SIG-M5 treated with dmso at 0.1 percent for 504 hours (cell line): Measurements from ENCODE around the gene CD244.
"Not testable (repeated sequence)": the region's sequence is repeated elsewhere in the genome, so short reads cannot be mapped to it uniquely, and the experiment has no call there.

Experiments
- DNase-seq: peaks from one replicate; lab custom pipeline; 2025; ENCODE audit not compliant: unreplicated experiment; lab: John Stamatoyannopoulos, UW

Gene CD244

DNA sequence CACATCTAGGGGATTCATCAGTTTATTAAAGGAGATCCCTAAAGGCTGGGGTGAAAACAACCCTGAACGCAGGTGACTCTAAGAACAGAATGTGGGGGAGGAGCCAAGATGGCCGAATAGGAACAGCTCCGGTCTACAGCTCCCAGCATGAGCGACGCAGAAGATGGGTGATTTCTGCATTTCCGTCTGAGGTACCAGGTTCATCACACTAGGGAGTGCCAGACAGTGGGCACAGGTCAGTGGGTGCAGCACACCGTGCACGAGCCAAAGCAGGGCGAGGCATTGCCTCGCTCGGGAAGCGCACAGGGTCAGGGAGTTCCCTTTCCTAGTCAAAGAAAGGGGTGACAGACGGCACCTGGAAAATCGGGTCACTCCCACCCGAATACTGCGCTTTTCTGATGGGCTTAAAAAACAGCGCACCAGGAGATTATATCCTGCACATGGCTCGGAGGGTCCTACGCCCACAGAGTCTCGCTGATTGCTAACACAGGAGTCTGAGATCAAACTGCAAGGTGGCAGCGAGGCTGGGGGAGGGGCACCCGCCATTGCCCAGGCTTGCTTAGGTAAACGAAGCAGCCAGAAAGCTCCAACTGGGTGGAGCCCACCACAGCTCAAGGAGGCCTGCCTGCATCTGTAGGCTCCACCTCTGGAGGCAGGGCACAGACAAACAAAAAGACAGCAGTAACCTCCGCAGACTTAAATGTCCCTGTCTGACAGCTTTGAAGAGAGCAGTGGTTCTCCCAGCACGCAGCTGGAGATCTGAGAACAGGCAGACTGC lies 79.5 kb downstream of the CD244 start:
- not testable (repeated sequence) for DNase-seq

DNA sequence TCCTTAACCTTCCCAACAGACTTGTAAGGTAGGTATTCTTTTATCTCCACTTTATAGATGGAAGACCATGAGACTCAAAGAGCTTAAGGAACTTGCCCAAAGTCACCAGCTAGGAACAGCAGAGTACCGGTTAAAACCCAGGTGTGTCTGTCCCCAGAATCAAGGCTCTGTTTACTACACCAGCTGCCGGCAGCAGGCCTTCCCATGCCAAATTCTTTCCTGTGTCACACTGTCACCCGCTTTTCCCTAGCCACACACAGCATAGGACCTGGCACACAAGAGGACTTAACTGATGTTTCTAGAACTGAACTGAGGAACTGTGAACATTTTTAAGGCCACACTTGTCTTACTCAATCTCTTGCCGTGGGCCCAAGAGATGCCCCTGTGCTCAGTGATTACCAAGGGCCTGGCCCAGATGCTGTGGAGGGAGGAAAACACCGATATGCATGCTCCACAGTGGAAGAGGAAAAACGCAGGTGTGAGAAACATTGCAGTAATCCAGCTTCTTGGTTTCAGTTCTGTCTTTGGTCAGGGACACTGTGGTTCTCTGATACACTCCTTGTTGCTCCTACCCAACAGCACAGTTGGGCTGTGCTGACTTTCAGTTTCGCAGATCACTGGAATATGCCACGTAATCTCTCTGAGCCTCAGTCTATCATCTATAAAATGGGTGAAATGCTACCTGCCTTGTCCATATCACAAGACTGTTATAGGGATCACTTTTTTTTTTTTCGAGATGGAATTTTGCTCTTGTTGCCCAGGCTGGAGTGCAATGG lies 80.6 kb downstream of the CD244 start:
- DNase-seq, result peak; percentile 79

- no peak for DNase-seq
Observed at GRCh38 chr1:160781186-160781766, 81.4 kb downstream of the CD244 start.

DNA sequence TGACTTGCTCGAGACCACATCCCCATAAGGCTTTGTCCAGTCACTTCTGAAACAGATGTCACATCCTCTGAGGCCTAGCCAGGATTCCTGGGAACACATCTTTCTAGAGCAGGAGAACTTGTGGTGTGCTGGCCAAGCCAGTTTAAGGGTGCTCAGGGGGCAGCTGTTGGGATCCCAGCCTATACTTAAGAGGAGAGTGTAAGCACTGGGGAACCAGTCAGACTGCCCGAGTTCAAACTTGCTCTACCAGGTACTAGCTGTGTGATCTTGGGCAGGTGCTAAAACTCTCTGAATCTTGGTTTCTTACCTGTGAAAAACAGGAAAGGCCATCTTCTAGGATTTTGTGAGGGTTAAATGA lies 82.3 kb downstream of the CD244 start:
- no peak for DNase-seq
